OCI-LY7 (cell line): Measurements from ENCODE around the gene NT5M.

Source experiments
- CTCF ChIP-seq: fragments of 200-600 bp; sonication (generic); conservative IDR thresholded peaks from 2 replicates; pipeline ENCODE4 v1.5.1; 2014; ENCODE audit warnings: mild to moderate bottlenecking, antibody characterized with exemption, low read length, moderate library complexity, mixed read lengths
- EZH2phosphoT487 ChIP-seq: fragments of 200-600 bp; sonication (generic); IDR thresholded peaks from 2 replicates; pipeline ENCODE4 v1.6.1; 2018; ENCODE audit warnings: low read depth, borderline replicate concordance, mild to moderate bottlenecking, mixed run types, antibody characterized with exemption, low read length, moderate library complexity, mixed read lengths

GRCh38 chr17:17372856-17373520, 69.8 kb downstream of the NT5M start:
- TF ChIP-seq CTCF (no peak), EZH2phosphoT487 (no peak)
